ENCODE data around the gene MBD4. TPM values are rescaled to one million over a fixed set of nuclear protein-coding genes. Genes with fewer than 3 reads are reported as not detected.
"Not testable (repeated sequence)": the region's sequence is repeated elsewhere in the genome, so short reads cannot be mapped to it uniquely, and the experiment has no call there.

MBD4 gene
- total RNA-seq, 1 donor from 2014 or later, result 34.7 TPM

GRCh38 chr3:129409541-129409940 lies 30.2 kb downstream of the MBD4 start:
- peak; percentile 48 for DNase-seq (ENCODE audit: low read depth)

- DNase-seq (ENCODE audit: low read depth), result no peak
Measured at GRCh38 chr3:129404610-129405009, 35.1 kb downstream of the MBD4 start.

GRCh38 chr3:129404130-129404529 lies 35.6 kb downstream of the MBD4 start:
- no peak for DNase-seq (ENCODE audit: low read depth)

GRCh38 chr3:129403450-129403849 lies 36.3 kb downstream of the MBD4 start:
- no peak for DNase-seq (ENCODE audit: low read depth)

- no peak for DNase-seq (ENCODE audit: low read depth)
Measured at GRCh38 chr3:129402616-129403015, 37.1 kb downstream of the MBD4 start.

- DNase-seq (ENCODE audit: low read depth), result no peak
Measured at GRCh38 chr3:129402210-129402609, 37.5 kb downstream of the MBD4 start.

- peak; percentile 70 for DNase-seq (ENCODE audit: low read depth)
Measured at GRCh38 chr3:129399895-129400357, 39.8 kb downstream of the MBD4 start.

GRCh38 chr3:129399145-129399894 lies 40.4 kb downstream of the MBD4 start:
- DNase-seq (ENCODE audit: low read depth), result peak; percentile 96

- no peak for DNase-seq (ENCODE audit: low read depth)
Measured at GRCh38 chr3:129398803-129399144, 41.0 kb downstream of the MBD4 start.

GRCh38 chr3:129393760-129394564 lies 45.8 kb downstream of the MBD4 start:
- DNase-seq (ENCODE audit: low read depth), result not testable (repeated sequence)

GRCh38 chr3:129393271-129393670 lies 46.5 kb downstream of the MBD4 start:
- DNase-seq (ENCODE audit: low read depth), result no peak

GRCh38 chr3:129392106-129392887 lies 47.5 kb downstream of the MBD4 start:
- peak; percentile 26 for DNase-seq (ENCODE audit: low read depth)

GRCh38 chr3:129391583-129391982 lies 48.2 kb downstream of the MBD4 start:
- not testable (repeated sequence) for DNase-seq (ENCODE audit: low read depth)

- no peak for DNase-seq (ENCODE audit: low read depth)
Measured at GRCh38 chr3:129389572-129389937, 50.2 kb downstream of the MBD4 start.

- peak; percentile 63 for DNase-seq (ENCODE audit: low read depth)
Measured at GRCh38 chr3:129388791-129389571, 50.8 kb downstream of the MBD4 start.

- no peak for DNase-seq (ENCODE audit: low read depth)
Measured at GRCh38 chr3:129387487-129387886, 52.3 kb downstream of the MBD4 start.

- DNase-seq (ENCODE audit: low read depth), result no peak
Measured at GRCh38 chr3:129386984-129387383, 52.8 kb downstream of the MBD4 start.

- DNase-seq (ENCODE audit: low read depth), result not testable (repeated sequence)
Measured at GRCh38 chr3:129385507-129385906, 54.2 kb downstream of the MBD4 start.

GRCh38 chr3:129384594-129385323 lies 55.0 kb downstream of the MBD4 start:
- DNase-seq (ENCODE audit: low read depth), result no peak

- not testable (repeated sequence) for DNase-seq (ENCODE audit: low read depth)
Measured at GRCh38 chr3:129384103-129384502, 55.6 kb downstream of the MBD4 start.
